ENCODE data around the gene ZNF462. TPM values are rescaled to one million over a fixed set of nuclear protein-coding genes. Genes with fewer than 3 reads are reported as not detected.

ZNF462 gene
- total RNA-seq, 1 experiment from 2014 or later: 121 TPM

DNA sequence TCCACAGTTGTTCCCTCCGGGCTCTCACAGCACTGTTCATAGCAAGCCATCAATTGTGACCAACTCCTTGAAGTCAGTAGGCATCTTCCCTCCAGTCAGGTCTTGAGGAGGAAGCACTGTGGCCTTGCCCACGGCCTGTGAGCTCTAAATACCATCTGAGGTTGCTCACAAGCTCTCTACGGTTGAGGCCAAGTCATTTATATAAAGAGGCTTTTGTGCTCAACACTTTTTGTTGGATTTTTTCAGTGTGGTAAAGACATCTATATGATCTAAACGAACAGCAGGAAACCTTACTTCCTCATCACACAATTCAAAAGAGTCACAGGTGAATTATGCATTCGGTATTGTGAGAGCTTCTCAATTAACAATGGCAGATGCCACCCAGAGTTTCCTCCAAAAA is 97.3 kb downstream of the ZNF462 start (continued):
- TF ChIP-seq ZNF263 (CRISPR knock-in tag; IDR thresholded peaks at IDR 0.05; ENCODE audit: low read depth): no peak

DNA sequence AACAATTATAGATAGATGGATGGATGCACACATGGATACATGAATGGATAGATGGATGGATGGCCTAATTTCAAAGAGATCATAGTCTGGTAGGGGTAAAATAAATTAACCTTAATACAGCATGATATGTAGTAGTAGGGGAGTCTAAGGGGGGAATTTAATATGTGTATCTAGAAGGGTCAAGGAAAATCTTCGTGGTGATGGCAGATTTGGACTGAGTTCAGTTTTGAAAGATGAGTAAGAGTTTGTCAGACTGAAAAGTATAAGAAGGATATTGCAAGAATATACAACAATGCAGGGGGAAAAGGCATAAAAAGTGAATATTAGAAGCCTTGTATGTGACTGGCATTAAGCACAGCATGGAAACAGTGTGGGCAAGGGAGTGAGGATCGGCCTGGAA is 98.7 kb downstream of the ZNF462 start:
- TF ChIP-seq FOXK1 (CRISPR knock-in tag; IDR thresholded peaks at IDR 0.05) (no peak), ZNF416 (CRISPR knock-in tag; IDR thresholded peaks at IDR 0.05) (no peak), TCF7 (CRISPR knock-in tag; IDR thresholded peaks at IDR 0.05; ENCODE audit: low read depth) (no peak), RELA (CRISPR knock-in tag; IDR thresholded peaks at IDR 0.05; ENCODE audit: borderline replicate concordance) (no peak), NR3C1 (CRISPR knock-in tag; conservative IDR thresholded peaks at IDR 0.05; ENCODE audit: low read depth) (no peak), CBFB (CRISPR knock-in tag; IDR thresholded peaks at IDR 0.05; ENCODE audit: low read depth) (no peak)
- TF ChIP-seq, protein P1, sequence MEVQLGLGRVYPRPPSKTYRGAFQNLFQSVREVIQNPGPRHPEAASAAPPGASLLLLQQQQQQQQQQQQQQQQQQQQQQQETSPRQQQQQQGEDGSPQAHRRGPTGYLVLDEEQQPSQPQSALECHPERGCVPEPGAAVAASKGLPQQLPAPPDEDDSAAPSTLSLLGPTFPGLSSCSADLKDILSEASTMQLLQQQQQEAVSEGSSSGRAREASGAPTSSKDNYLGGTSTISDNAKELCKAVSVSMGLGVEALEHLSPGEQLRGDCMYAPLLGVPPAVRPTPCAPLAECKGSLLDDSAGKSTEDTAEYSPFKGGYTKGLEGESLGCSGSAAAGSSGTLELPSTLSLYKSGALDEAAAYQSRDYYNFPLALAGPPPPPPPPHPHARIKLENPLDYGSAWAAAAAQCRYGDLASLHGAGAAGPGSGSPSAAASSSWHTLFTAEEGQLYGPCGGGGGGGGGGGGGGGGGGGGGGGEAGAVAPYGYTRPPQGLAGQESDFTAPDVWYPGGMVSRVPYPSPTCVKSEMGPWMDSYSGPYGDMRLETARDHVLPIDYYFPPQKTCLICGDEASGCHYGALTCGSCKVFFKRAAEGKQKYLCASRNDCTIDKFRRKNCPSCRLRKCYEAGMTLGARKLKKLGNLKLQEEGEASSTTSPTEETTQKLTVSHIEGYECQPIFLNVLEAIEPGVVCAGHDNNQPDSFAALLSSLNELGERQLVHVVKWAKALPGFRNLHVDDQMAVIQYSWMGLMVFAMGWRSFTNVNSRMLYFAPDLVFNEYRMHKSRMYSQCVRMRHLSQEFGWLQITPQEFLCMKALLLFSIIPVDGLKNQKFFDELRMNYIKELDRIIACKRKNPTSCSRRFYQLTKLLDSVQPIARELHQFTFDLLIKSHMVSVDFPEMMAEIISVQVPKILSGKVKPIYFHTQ (CRISPR knock-in tag; IDR thresholded peaks at IDR 0.05): no peak
- TF ChIP-seq, protein P2, sequence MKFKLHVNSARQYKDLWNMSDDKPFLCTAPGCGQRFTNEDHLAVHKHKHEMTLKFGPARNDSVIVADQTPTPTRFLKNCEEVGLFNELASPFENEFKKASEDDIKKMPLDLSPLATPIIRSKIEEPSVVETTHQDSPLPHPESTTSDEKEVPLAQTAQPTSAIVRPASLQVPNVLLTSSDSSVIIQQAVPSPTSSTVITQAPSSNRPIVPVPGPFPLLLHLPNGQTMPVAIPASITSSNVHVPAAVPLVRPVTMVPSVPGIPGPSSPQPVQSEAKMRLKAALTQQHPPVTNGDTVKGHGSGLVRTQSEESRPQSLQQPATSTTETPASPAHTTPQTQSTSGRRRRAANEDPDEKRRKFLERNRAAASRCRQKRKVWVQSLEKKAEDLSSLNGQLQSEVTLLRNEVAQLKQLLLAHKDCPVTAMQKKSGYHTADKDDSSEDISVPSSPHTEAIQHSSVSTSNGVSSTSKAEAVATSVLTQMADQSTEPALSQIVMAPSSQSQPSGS (CRISPR knock-in tag; IDR thresholded peaks at IDR 0.05; ENCODE audit: borderline replicate concordance, low read depth): no peak
- H3K9me3 Mint-ChIP-seq: peaks cover 5% of the 10 kb centered on the region; the same call in 1 of the 2 replicates
- POLR2A ChIA-PET: no interaction called here
- DNase-seq (ENCODE audit: low spot score) (no peak), ATAC-seq (no peak)
- peaks cover 71% of the 10 kb centered on the region for H3K36me3 Mint-ChIP-seq
- H3K4me3 Mint-ChIP-seq: no peak overlapping the region
- no peaks in the 10 kb centered on the region for H3K27me3 Mint-ChIP-seq (ENCODE audit: low read depth)
- CTCF ChIA-PET: no interaction called here
- H3K4me1 Mint-ChIP-seq: peaks cover 58% of the 10 kb centered on the region
- peak overlapping the region; percentile 7; the same call in 1 of the 2 replicates for H3K27ac Mint-ChIP-seq

DNA sequence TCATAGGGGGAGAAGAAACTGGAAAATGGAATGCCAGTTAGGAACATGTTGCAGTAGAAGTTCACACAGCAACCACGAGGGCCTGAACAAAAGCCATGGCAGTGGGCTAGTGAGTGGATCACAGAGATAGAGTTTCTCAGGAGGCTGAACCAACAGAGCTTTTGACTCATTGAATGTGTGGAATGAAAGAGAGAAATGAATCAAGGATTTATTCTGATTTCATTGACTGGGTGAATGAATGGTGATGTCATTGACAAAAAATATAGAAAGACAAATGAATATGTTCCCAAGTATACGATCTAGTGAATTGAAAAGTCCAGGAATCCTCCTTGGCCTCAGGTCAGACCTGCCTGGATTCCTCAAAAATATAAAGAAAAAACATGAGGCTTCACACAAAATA is 99.2 kb downstream of the ZNF462 start:
- POLR2A ChIA-PET: no interaction called here
- H3K36me3 Mint-ChIP-seq: peaks cover 66% of the 10 kb centered on the region
- H3K27ac Mint-ChIP-seq: peak overlapping the region; percentile 7; the same call in 1 of the 2 replicates
- ATAC-seq: no peak
- H3K27me3 Mint-ChIP-seq (ENCODE audit: low read depth): no peaks in the 10 kb centered on the region
- CTCF ChIA-PET: no interaction called here
- peaks cover 5% of the 10 kb centered on the region; the same call in 1 of the 2 replicates for H3K9me3 Mint-ChIP-seq
- H3K4me3 Mint-ChIP-seq: no peak overlapping the region
- DNase-seq (ENCODE audit: low spot score): no peak
- TF ChIP-seq MYBL2 (CRISPR knock-in tag; IDR thresholded peaks at IDR 0.05) (no peak), ZNF263 (CRISPR knock-in tag; IDR thresholded peaks at IDR 0.05; ENCODE audit: low read depth) (no peak)
- TF ChIP-seq, protein P3, sequence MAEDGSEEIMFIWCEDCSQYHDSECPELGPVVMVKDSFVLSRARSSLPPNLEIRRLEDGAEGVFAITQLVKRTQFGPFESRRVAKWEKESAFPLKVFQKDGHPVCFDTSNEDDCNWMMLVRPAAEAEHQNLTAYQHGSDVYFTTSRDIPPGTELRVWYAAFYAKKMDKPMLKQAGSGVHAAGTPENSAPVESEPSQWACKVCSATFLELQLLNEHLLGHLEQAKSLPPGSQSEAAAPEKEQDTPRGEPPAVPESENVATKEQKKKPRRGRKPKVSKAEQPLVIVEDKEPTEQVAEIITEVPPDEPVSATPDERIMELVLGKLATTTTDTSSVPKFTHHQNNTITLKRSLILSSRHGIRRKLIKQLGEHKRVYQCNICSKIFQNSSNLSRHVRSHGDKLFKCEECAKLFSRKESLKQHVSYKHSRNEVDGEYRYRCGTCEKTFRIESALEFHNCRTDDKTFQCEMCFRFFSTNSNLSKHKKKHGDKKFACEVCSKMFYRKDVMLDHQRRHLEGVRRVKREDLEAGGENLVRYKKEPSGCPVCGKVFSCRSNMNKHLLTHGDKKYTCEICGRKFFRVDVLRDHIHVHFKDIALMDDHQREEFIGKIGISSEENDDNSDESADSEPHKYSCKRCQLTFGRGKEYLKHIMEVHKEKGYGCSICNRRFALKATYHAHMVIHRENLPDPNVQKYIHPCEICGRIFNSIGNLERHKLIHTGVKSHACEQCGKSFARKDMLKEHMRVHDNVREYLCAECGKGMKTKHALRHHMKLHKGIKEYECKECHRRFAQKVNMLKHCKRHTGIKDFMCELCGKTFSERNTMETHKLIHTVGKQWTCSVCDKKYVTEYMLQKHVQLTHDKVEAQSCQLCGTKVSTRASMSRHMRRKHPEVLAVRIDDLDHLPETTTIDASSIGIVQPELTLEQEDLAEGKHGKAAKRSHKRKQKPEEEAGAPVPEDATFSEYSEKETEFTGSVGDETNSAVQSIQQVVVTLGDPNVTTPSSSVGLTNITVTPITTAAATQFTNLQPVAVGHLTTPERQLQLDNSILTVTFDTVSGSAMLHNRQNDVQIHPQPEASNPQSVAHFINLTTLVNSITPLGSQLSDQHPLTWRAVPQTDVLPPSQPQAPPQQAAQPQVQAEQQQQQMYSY (CRISPR knock-in tag; IDR thresholded peaks at IDR 0.05): no peak
- TF ChIP-seq, protein P4, sequence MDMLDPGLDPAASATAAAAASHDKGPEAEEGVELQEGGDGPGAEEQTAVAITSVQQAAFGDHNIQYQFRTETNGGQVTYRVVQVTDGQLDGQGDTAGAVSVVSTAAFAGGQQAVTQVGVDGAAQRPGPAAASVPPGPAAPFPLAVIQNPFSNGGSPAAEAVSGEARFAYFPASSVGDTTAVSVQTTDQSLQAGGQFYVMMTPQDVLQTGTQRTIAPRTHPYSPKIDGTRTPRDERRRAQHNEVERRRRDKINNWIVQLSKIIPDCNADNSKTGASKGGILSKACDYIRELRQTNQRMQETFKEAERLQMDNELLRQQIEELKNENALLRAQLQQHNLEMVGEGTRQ (CRISPR knock-in tag; IDR thresholded peaks at IDR 0.05): no peak
- peaks cover 63% of the 10 kb centered on the region for H3K4me1 Mint-ChIP-seq
